ENCODE measurements around the gene GMDS. TPM values are rescaled to one million over a fixed set of nuclear protein-coding genes. Genes with fewer than 3 reads are reported as not detected.
A peak's percentile ranks its signal among the peaks of the same experiment; 100 is the strongest.

Gene GMDS
- total RNA-seq, 1 donor from 2014 or later, result 19.9 TPM

DNA sequence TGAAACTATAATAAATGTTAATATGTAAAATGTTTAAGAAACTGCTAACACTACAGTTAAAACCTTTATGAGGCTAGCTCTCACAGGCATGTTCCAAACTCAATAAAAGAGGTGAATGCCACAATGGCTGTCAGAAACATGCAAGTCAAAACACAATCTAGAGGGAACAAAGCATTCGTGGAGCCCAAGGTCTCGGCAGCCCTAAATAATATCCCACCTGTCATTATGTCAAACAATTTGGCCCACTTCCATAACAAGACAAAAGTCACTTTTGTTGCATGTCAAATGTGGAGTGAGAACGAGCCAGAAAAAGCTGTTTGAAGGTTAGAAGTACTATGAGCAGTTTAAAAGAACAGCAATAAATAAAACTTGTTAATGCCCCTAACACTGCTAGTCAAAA, 181.9 kb downstream of the GMDS start:
- Histone ChIP-seq H3K9me3 (no peaks in the 10 kb centered on the region), H3K4me3 (peak overlapping the region in 1 of 2 donors; percentile 8), H3K27me3 (no peaks in the 10 kb centered on the region), H3K36me3 (no peaks in the 10 kb centered on the region), H3K27ac (peak overlapping the region; percentile 4 to 27), H3K4me1 (peaks cover 0 to 3% of the 10 kb centered on the region in 2 donors)
- intact Hi-C loops (cut with DNase I), result no loop called here
- TF ChIP-seq CTCF (IDR thresholded peaks at IDR 0.05), result no peak
- no peak for DNase-seq (ENCODE audit: low spot score in 2 of 2)

- H3K27ac ChIP-seq, result no peak overlapping the region
- no peak for TF ChIP-seq CTCF (IDR thresholded peaks at IDR 0.05)
- no peak for DNase-seq (ENCODE audit: low spot score in 2 of 2)
- intact Hi-C loops (cut with DNase I), result no loop called here
- peaks cover 0 to 3% of the 10 kb centered on the region in 2 donors for H3K4me1 ChIP-seq
- H3K4me3 ChIP-seq, result no peak overlapping the region
- H3K36me3 ChIP-seq, result no peaks in the 10 kb centered on the region
- no peaks in the 10 kb centered on the region for H3K27me3 ChIP-seq
- H3K9me3 ChIP-seq, result no peaks in the 10 kb centered on the region
Measured at GRCh38 chr6:2061880-2062279, 183.5 kb downstream of the GMDS start.

DNA sequence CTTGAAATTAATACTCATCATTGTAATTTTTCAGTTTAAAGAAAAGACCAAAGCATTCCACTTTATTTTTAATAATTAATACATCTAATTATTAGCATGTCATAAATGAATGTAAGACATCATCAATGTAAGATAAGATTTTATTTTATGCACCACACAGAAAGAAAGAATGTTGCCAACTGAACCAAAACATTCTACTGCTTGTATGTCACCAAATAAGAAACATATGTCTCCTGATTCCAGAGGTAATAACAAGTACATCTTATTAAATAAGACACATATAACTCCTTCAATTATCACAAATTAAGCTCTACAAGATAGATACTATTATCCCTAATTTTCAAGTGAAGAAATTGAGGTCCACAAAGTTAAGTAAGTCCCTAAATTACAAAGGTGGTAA, 189.5 kb downstream of the GMDS start:
- no peak overlapping the region for H3K27ac ChIP-seq
- no peak overlapping the region for H3K4me3 ChIP-seq
- no peaks in the 10 kb centered on the region for H3K4me1 ChIP-seq
- DNase-seq (ENCODE audit: low spot score in 2 of 2), result no peak
- H3K27me3 ChIP-seq, result no peaks in the 10 kb centered on the region
- intact Hi-C loops (cut with DNase I), result no loop called here
- H3K36me3 ChIP-seq, result no peaks in the 10 kb centered on the region
- TF ChIP-seq CTCF (IDR thresholded peaks at IDR 0.05), result no peak
- no peaks in the 10 kb centered on the region for H3K9me3 ChIP-seq

DNA sequence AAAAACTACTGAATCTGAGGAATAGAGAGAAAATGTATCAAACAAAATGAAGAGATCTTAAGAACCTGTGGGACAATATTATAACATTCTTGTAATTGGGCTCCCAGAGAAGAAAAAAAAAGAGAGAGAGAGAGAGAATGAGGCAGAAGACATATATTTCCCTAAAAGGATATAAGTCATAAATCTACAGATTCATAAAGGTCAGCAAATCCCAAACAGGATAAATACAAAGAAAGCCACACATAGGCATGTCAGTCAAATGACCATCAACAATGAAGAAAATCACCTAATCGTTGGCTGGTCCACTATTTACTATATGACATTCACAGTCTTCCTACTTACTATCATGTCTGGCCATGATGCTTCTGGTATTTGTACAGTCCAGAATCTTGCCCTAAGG, 190.3 kb downstream of the GMDS start:
- no peak overlapping the region for H3K27ac ChIP-seq
- TF ChIP-seq CTCF (IDR thresholded peaks at IDR 0.05), result no peak
- no peaks in the 10 kb centered on the region for H3K9me3 ChIP-seq
- H3K27me3 ChIP-seq, result no peaks in the 10 kb centered on the region
- no peaks in the 10 kb centered on the region for H3K4me1 ChIP-seq
- intact Hi-C loops (cut with DNase I), result no loop called here
- no peak overlapping the region for H3K4me3 ChIP-seq
- H3K36me3 ChIP-seq, result no peaks in the 10 kb centered on the region
- DNase-seq (ENCODE audit: low spot score in 2 of 2), result no peak

- Histone ChIP-seq H3K36me3 (no peaks in the 10 kb centered on the region), H3K4me1 (no peaks in the 10 kb centered on the region), H3K27me3 (no peaks in the 10 kb centered on the region), H3K4me3 (no peak overlapping the region), H3K27ac (no peak overlapping the region), H3K9me3 (no peaks in the 10 kb centered on the region)
- no peak for DNase-seq (ENCODE audit: low spot score in 2 of 2)
- intact Hi-C loops (cut with DNase I), result no loop called here
- TF ChIP-seq CTCF (IDR thresholded peaks at IDR 0.05), result no peak
Measured at GRCh38 chr6:2054516-2055067, 190.8 kb downstream of the GMDS start.

DNA sequence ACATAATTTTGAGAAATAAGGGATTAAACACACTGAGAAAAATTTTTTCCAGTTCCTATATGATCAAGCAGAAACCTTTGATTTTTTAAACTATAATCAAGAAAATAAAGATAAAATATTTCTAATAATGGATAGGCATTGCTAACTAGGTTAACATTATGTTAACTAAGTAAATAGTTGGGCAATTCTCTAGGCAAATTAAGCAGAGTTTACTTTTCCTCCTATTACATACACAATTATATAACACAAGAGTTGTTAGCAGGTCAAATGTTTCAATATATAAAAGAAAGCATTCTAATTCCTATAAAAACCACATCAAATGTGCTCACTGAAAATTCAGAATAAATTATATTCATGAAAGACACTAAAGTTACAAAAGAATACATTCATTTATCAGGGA, 191.7 kb downstream of the GMDS start:
- no peak overlapping the region for H3K4me3 ChIP-seq
- intact Hi-C loops (cut with DNase I), result no loop called here

More for the DNA sequence above, 191.7 kb downstream of the GMDS start:
- no peaks in the 10 kb centered on the region for H3K9me3 ChIP-seq
- no peaks in the 10 kb centered on the region for H3K27me3 ChIP-seq
- no peak for TF ChIP-seq CTCF (IDR thresholded peaks at IDR 0.05)
- DNase-seq (ENCODE audit: low spot score in 2 of 2), result no peak
- H3K27ac ChIP-seq, result no peak overlapping the region
- no peaks in the 10 kb centered on the region for H3K36me3 ChIP-seq
- no peaks in the 10 kb centered on the region for H3K4me1 ChIP-seq
